ENCODE measurements around the gene MS4A15. TPM values are rescaled to one million over a fixed set of nuclear protein-coding genes. Genes with fewer than 3 reads are reported as not detected.

The MS4A15 gene
- total RNA-seq, 6 experiments from 2014 or later, result not detected

DNA sequence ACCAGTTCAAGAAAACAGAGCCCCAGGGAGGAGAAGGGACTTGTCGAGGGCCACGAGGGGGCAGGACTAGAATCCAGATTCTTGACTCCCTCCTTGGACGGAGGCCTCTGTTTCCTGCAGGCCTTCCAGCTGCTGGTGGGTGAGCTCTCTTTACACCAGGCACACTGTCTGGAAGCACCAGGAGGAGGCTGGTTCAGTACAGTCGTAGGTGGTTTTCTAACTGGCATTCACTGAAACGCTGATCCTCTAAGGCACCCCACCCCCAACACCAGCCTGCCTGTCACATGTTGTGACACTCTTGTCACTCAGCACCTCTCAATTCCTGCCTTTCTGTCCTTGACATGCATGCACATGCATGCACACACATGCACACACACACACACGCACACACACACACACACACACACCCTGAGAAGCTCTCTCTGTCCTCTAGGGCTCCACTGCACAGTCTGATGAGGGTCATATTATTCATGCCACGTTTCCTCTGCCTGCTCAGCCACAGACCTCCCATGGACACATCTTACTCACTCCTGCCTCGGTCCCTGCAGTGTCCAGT lies 29.2 kb downstream of the MS4A15 start:
- Mint-ChIP-seq H3K27ac (no peak overlapping the region), H3K4me1 (ENCODE audit: low read depth) (peaks cover 20% of the 10 kb centered on the region), H3K27me3 (ENCODE audit: insufficient read depth) (peaks cover 27% of the 10 kb centered on the region), H3K36me3 (ENCODE audit: low read depth) (no peaks in the 10 kb centered on the region), H3K9me3 (no peaks in the 10 kb centered on the region), H3K4me3 (no peak overlapping the region)
- TF ChIP-seq, protein P1, sequence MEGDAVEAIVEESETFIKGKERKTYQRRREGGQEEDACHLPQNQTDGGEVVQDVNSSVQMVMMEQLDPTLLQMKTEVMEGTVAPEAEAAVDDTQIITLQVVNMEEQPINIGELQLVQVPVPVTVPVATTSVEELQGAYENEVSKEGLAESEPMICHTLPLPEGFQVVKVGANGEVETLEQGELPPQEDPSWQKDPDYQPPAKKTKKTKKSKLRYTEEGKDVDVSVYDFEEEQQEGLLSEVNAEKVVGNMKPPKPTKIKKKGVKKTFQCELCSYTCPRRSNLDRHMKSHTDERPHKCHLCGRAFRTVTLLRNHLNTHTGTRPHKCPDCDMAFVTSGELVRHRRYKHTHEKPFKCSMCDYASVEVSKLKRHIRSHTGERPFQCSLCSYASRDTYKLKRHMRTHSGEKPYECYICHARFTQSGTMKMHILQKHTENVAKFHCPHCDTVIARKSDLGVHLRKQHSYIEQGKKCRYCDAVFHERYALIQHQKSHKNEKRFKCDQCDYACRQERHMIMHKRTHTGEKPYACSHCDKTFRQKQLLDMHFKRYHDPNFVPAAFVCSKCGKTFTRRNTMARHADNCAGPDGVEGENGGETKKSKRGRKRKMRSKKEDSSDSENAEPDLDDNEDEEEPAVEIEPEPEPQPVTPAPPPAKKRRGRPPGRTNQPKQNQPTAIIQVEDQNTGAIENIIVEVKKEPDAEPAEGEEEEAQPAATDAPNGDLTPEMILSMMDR (IDR thresholded peaks at IDR 0.05), result peak; percentile 17; the same call in 1 of the 2 replicates
- peak; percentile 60 for DNase-seq

DNA sequence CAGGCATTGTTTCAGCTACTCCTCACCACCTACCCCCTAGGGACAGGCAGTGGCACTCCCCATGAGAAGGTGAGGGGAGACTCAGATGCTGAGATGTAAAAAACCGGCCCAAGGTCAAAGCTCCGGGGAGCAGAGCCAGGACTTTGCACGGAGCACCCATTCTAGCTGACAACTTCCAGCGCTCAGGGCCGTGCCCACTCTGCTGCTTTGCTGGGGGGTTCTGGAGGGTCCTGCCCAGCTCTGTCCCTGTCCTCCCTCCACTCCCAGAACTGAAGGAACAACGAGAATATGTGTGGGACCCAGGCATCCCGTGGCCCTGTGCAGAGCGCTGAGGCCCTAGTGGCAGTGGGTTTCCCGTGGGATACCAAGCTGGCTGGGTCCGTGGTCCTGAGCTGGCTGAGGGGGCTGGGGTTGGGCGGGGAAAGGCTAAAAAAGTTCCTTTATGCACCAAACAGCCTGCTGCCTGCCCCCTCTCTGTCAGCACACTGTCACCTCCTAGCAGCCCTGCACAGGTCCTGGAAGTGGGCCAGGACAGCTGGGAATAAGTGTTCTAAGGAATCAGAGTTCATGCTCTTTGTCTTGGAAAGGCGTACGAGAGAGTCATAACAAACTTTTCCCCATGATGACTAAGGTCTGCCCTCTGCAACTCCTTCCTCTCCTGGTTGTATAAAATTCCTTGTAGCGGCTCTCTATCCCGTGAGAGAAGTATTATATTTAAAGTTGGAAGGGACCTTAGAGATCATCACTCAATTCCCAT lies 30.3 kb downstream of the MS4A15 start:
- H3K27me3 Mint-ChIP-seq (ENCODE audit: insufficient read depth), result peaks cover 35% of the 10 kb centered on the region
- peaks cover 20% of the 10 kb centered on the region for H3K4me1 Mint-ChIP-seq (ENCODE audit: low read depth)
- H3K27ac Mint-ChIP-seq, result no peak overlapping the region
- no peaks in the 10 kb centered on the region for H3K9me3 Mint-ChIP-seq
- H3K4me3 Mint-ChIP-seq, result no peak overlapping the region
- TF ChIP-seq, protein P1 (IDR thresholded peaks at IDR 0.05), result no peak
- H3K36me3 Mint-ChIP-seq (ENCODE audit: low read depth), result no peaks in the 10 kb centered on the region
- peak; percentile 41 for DNase-seq

DNA sequence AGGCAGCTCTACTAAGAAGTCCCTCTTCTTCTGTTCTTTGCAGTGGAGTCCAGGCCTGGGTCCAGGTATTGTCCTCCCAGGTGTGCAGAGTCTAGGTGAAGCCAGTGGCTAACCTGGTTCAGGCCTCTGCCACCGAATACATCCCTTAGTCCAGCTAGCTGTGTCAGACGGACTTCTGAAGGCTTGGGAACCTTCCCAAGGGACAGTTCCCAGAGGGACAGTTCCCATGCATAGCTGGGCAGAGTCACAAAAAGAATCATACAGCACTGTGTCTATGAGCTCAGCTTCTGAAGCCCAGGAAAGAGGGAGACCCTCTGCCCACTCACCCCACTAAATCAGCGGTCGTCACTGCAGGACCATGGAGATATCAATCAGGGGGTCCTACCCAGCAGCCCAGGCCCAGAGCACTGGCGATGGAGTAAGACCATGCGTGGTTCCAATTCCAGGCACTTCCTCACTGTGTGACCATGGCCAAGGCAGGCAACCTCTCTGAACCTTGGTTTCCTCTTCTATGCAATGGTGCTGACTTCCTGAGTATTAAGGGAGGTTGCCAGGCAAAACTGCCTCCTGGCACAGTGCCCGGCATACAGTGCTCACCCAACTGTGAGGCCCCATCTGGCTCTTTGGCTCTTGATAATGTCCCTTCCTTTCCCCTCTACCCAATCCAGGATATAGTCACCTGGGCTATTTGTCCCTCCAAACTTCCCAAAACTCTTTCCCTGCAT lies 31.9 kb downstream of the MS4A15 start:
- Mint-ChIP-seq H3K4me3 (no peak overlapping the region), H3K36me3 (ENCODE audit: low read depth) (no peaks in the 10 kb centered on the region), H3K27me3 (ENCODE audit: insufficient read depth) (peaks cover 35% of the 10 kb centered on the region), H3K27ac (no peak overlapping the region), H3K9me3 (peaks cover 4% of the 10 kb centered on the region; the same call in 1 of the 2 replicates), H3K4me1 (ENCODE audit: low read depth) (peaks cover 20% of the 10 kb centered on the region)
- no peak for DNase-seq
- TF ChIP-seq, protein P1 (IDR thresholded peaks at IDR 0.05), result no peak

DNA sequence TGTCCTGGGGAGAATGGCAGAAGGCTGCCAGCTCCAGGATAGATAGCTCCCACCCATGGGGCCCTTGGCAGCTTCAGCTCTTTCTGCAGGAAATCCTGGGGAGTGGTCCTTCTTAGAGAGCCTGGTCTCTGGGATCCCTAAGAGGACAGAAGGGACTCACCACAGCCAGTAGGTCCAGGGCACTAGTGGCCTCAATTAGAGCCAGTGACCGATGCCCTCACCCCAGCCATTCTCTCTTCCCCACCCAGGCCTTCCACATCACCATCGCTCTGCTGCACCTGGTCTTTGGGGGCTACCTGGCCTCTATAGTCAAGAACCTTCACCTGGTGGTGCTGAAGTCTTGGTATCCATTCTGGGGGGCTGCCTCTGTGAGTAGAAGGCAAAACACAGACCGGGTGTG lies 34.1 kb downstream of the MS4A15 start:
- TF ChIP-seq, protein P1 (IDR thresholded peaks at IDR 0.05), result no peak
- H3K4me3 Mint-ChIP-seq, result no peak overlapping the region
- DNase-seq, result no peak
- peaks cover 20% of the 10 kb centered on the region for H3K4me1 Mint-ChIP-seq (ENCODE audit: low read depth)
- H3K27me3 Mint-ChIP-seq (ENCODE audit: insufficient read depth), result peaks cover 30% of the 10 kb centered on the region
- H3K9me3 Mint-ChIP-seq, result peaks cover 4% of the 10 kb centered on the region; the same call in 1 of the 2 replicates
- H3K36me3 Mint-ChIP-seq (ENCODE audit: low read depth), result no peaks in the 10 kb centered on the region
- no peak overlapping the region for H3K27ac Mint-ChIP-seq

DNA sequence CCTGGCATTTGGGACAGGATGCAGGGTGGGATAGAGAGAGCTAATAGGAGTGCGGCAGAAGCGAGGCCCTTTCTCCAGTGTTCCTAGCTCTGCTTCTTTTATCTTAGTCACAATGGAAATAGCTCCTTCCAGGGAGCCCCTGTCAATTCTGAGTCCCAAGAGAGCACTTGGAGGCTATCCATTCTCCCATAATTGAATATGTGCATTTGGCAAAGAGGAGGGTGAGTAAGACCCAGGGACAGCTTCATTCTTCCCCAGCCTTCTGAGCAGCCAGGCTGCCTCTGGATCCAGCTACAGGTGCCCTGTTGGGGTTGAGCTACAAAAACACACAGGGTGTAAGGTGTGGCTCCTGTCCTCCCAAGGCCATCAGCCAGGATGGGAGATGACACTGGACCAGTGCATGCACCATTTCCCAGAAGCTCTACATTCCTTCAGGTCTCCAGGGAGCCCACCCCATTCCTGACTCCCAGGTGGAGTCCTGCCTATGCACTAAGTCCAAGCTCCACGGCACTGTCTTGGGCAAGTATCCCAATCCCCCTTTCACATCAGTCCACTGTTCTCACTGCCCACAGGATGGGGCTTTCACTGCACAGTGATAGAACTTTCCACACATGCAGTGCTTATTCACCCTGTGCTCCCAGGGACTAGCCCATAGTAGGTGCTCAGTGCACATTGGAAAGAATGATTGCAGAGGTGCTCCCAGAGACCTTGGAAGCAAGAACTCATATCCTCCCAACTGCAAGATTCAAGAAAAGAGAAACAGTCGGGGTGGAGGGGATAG lies 34.7 kb downstream of the MS4A15 start:
- H3K27me3 Mint-ChIP-seq (ENCODE audit: insufficient read depth), result peaks cover 29% of the 10 kb centered on the region
- DNase-seq, result no peak
- TF ChIP-seq, protein P1 (IDR thresholded peaks at IDR 0.05), result no peak
- H3K9me3 Mint-ChIP-seq, result peaks cover 4% of the 10 kb centered on the region; the same call in 1 of the 2 replicates
- H3K4me1 Mint-ChIP-seq (ENCODE audit: low read depth), result peaks cover 14% of the 10 kb centered on the region
- no peak overlapping the region for H3K27ac Mint-ChIP-seq
- H3K36me3 Mint-ChIP-seq (ENCODE audit: low read depth), result no peaks in the 10 kb centered on the region
- no peak overlapping the region for H3K4me3 Mint-ChIP-seq
